Stomach (tissue), 9 donors: ENCODE results near the gene CLCNKA. TPM values are rescaled to one million over a fixed set of nuclear protein-coding genes. Genes with fewer than 3 reads are reported as not detected.

ENCODE experiments used
- DNase-seq, 2 donors: peaks; one replicate each; pipeline versions ENCODE4 v3.0.0 to v3.0.0-alpha.2; 2013 to 2019
- H3K27ac ChIP-seq, 5 donors: fragments of 200-600 bp in 4 of 5; sonication (generic) in 4 of 5; one replicate each; pipeline ENCODE4 v1.5.1; 2013 to 2019; ENCODE audit warnings: mild to moderate bottlenecking in 1 of 5, moderate library complexity in 1 of 5
- H3K27me3 ChIP-seq, 3 donors: fragments of 200-600 bp; sonication (generic); one replicate each; pipeline ENCODE4 v1.5.1; 2017 to 2019; ENCODE audit warnings: mixed run types in 1 of 3
- H3K36me3 ChIP-seq, 4 donors: fragments of 200-600 bp; sonication (generic); 1 replicate in 3 of 4; 2 replicates in 1 of 4; pipeline ENCODE4 v1.5.1; 2016 to 2019
- H3K4me1 ChIP-seq, 4 donors: fragments of 200-600 bp; sonication (generic); one replicate each; pipeline ENCODE4 v1.5.1; 2016 to 2019
- H3K4me3 ChIP-seq, 4 donors: fragments of 200-600 bp; sonication (generic) in 3 of 4; one replicate each; pipeline ENCODE4 v1.5.1; 2016 to 2019; ENCODE audit warnings: mild to moderate bottlenecking in 1 of 4
- H3K9me3 ChIP-seq, 4 donors: fragments of 200-600 bp; sonication (generic); one replicate each; pipeline ENCODE4 v1.5.1; 2016 to 2019
- EP300 ChIP-seq: sonication (generic); formaldehyde crosslinking; IDR thresholded peaks from one replicate; pipeline ENCODE4 v1.6.1; 2017; ENCODE audit warnings: antibody characterized with exemption
- POLR2A ChIP-seq, 4 donors: fragments of 450-650 bp; IDR thresholded peaks; one replicate each; pipeline ENCODE4 v1.6.1; 2016; ENCODE audit warnings: antibody characterized with exemption in 4 of 4, control low read depth in 2 of 4, mild to moderate bottlenecking in 1 of 4, moderate library complexity in 1 of 4
- POLR2AphosphoS5 ChIP-seq, 3 donors: sonication (generic); formaldehyde crosslinking; IDR thresholded peaks; one replicate each; pipeline ENCODE4 v1.6.1; 2016; ENCODE audit warnings: antibody characterized with exemption in 3 of 3
- WGBS, 5 donors: extraction: QIAGEN DNeasy Blood & Tissue Kit in 3 of 5; methylation state at CpG; one replicate each; pipeline versions ENCODE4 v1.1.5 to v1.1.7; 2013 to 2018; 5-methylcytosine and 5-hydroxymethylcytosine counted together
- intact Hi-C: fragments of 100-400 bp; cut with DNase I; formaldehyde crosslinking; loops from one replicate; pipeline ENCODE4 v1.15.1; 2023; ENCODE audit warnings: low total_unique reads
- polyA plus RNA-seq, 3 donors: library from polyadenylated mRNA; stranded (reverse); fragments of 200-250 nt; gene quantifications; one replicate each; pipeline ENCODE4 v1.2.3, GENCODE V29; 2013
- total RNA-seq, 5 donors: library from RNA; depleted of rRNA; stranded (reverse); fragments of >200 nt; gene quantifications; one replicate each; pipeline versions ENCODE4 v1.1.0 to v1.2.3, GENCODE V29; 2014 to 2016
- TF ChIP-seq, protein P1 (sequence below), 7 experiments: fragments of 450-650 bp in 4 of 7; fragments of 200-600 bp in 3 of 7; sonication (generic) in 3 of 7; IDR thresholded peaks; one replicate each; pipeline ENCODE4 v1.5.1; 2016 to 2019; ENCODE audit warnings: antibody characterized with exemption in 7 of 7, control low read depth in 2 of 7, mild to moderate bottlenecking in 1 of 7
- donor health status: healthy with polysubstance abuse.
- donor health status: Bipolar disorder and iron deficiency.
- donor health status: healthy.

CLCNKA gene
- total and polyA plus RNA-seq, 8 donors: 0.55 to 16.1 (median 4.5) TPM; not detected in 2

DNA sequence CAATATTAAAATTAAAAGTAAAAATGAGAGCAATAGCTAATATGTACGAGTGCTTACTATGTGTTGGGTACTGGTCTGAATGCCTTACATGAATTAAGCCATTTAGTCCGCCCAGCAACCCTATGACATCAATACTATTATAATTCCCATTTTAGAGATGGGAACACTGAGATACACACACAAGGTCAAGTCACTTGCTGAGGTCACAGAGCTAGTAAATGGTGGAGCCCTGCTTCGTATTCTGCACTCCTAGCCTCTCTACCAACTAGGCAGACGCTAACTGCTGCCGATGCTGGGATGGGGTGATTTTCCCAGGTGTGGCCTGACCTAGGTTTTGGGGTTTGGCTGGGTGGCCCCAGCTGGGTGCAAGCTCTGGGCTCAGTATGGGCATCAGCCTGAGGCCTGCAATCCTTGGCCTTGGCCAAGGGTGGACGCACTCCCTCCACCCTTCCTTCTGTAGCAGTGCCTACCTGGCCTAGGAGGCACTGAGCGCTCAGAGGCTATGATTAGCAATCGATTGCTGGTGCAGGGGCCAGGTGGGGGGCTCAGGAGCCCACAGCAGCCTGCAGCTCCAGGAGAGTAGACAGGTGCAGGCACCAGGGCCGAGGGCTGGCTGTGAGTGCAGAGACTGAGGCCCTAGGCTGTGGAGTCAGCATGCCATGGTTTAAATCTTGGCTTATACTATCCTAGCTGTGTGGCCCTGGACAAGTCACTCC, 49.0 kb downstream of the CLCNKA start:
- no peak overlapping the region for H3K4me3 ChIP-seq
- H3K4me1 ChIP-seq: peaks cover 25 to 50% (median 37%) of the 10 kb centered on the region in 4 donors
- no peaks in the 10 kb centered on the region for H3K9me3 ChIP-seq
- no peak overlapping the region for H3K27ac ChIP-seq
- DNase-seq: no peak
- peaks cover 0 to 27% (median 8%) of the 10 kb centered on the region in 3 donors for H3K27me3 ChIP-seq
- H3K36me3 ChIP-seq: no peaks in the 10 kb centered on the region
- intact Hi-C loops: no loop called here
- WGBS, 5 donors: 88 to 92% (median 90%) methylated on average over 7 to 9 of the region's 9 CpGs
- TF ChIP-seq, protein P1, sequence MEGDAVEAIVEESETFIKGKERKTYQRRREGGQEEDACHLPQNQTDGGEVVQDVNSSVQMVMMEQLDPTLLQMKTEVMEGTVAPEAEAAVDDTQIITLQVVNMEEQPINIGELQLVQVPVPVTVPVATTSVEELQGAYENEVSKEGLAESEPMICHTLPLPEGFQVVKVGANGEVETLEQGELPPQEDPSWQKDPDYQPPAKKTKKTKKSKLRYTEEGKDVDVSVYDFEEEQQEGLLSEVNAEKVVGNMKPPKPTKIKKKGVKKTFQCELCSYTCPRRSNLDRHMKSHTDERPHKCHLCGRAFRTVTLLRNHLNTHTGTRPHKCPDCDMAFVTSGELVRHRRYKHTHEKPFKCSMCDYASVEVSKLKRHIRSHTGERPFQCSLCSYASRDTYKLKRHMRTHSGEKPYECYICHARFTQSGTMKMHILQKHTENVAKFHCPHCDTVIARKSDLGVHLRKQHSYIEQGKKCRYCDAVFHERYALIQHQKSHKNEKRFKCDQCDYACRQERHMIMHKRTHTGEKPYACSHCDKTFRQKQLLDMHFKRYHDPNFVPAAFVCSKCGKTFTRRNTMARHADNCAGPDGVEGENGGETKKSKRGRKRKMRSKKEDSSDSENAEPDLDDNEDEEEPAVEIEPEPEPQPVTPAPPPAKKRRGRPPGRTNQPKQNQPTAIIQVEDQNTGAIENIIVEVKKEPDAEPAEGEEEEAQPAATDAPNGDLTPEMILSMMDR (IDR thresholded peaks at IDR 0.05): no peak
- TF ChIP-seq POLR2A (IDR thresholded peaks at IDR 0.05): no peak
- TF ChIP-seq EP300: no peak
- no peak for TF ChIP-seq POLR2AphosphoS5 (IDR thresholded peaks at IDR 0.05)

- Histone ChIP-seq H3K4me3 (no peak overlapping the region), H3K27ac (no peak overlapping the region), H3K27me3 (peaks cover 0 to 27% (median 8%) of the 10 kb centered on the region in 3 donors), H3K4me1 (peaks cover 25 to 51% (median 39%) of the 10 kb centered on the region in 4 donors), H3K9me3 (no peaks in the 10 kb centered on the region), H3K36me3 (no peaks in the 10 kb centered on the region)
- 94 to 97% (median 96%) methylated on average over 5 to 6 of the region's 6 CpGs for WGBS, 5 donors
- DNase-seq: no peak
- intact Hi-C loops: no loop called here
- TF ChIP-seq, protein P1 (IDR thresholded peaks at IDR 0.05): no peak
- TF ChIP-seq POLR2A (IDR thresholded peaks at IDR 0.05) (no peak), POLR2AphosphoS5 (IDR thresholded peaks at IDR 0.05) (no peak), EP300 (no peak)
Measured at GRCh38 chr1:16071614-16072013, 49.8 kb downstream of the CLCNKA start.

GRCh38 chr1:16072095-16072494, 50.3 kb downstream of the CLCNKA start:
- no peaks in the 10 kb centered on the region for H3K9me3 ChIP-seq
- H3K36me3 ChIP-seq: no peaks in the 10 kb centered on the region
- intact Hi-C loops: no loop called here
- peaks cover 25 to 49% (median 37%) of the 10 kb centered on the region in 4 donors for H3K4me1 ChIP-seq
- WGBS, 5 donors: 64 to 76% (median 74%) methylated on average over 5 of the region's 5 CpGs
- H3K27ac ChIP-seq: no peak overlapping the region
- H3K4me3 ChIP-seq: no peak overlapping the region
- H3K27me3 ChIP-seq: peaks cover 0 to 27% (median 8%) of the 10 kb centered on the region in 3 donors
- DNase-seq: no peak
- TF ChIP-seq, protein P1 (IDR thresholded peaks at IDR 0.05): no peak
- TF ChIP-seq POLR2AphosphoS5 (IDR thresholded peaks at IDR 0.05) (no peak), EP300 (no peak), POLR2A (IDR thresholded peaks at IDR 0.05) (no peak)

GRCh38 chr1:16072616-16073484, 51.0 kb downstream of the CLCNKA start:
- peak overlapping the region in 2 of 5 donors; percentile 35 to 60 for H3K27ac ChIP-seq
- H3K36me3 ChIP-seq: no peaks in the 10 kb centered on the region
- peak overlapping the region; percentile 48 to 55 (median 52) for H3K4me3 ChIP-seq
- intact Hi-C loops: no loop called here
- H3K9me3 ChIP-seq: no peaks in the 10 kb centered on the region
- WGBS, 5 donors: 6 to 14% (median 8%) methylated on average over 17 to 49 of the region's 49 CpGs
- peak in 1 of 2 donors; percentile 70 for DNase-seq
- TF ChIP-seq POLR2A (IDR thresholded peaks at IDR 0.05) (no peak), POLR2AphosphoS5 (IDR thresholded peaks at IDR 0.05) (no peak), EP300 (no peak)
- TF ChIP-seq, protein P1 (IDR thresholded peaks at IDR 0.05): no peak
- peaks cover 25 to 42% (median 35%) of the 10 kb centered on the region in 4 donors for H3K4me1 ChIP-seq
- peaks cover 0 to 27% (median 8%) of the 10 kb centered on the region in 3 donors for H3K27me3 ChIP-seq
